HUES6 (cell line): ENCODE results near the gene LTBP2.
A peak's percentile ranks its signal among the peaks of the same experiment; 100 is the strongest.

Experiments
- H3K27ac ChIP-seq: 2 replicates; pipeline ENCODE4 v1.7.0; 2013; ENCODE audit warnings: low read depth, mild to moderate bottlenecking, low read length, inconsistent platforms
- H3K27me3 ChIP-seq: 2 replicates; pipeline ENCODE4 v1.6.1; 2013; ENCODE audit warnings: low read length; ENCODE audit not compliant: control insufficient read depth, insufficient read depth
- H3K36me3 ChIP-seq: 2 replicates; pipeline ENCODE4 v1.6.1; 2013; ENCODE audit warnings: low read length; ENCODE audit not compliant: control insufficient read depth, insufficient read depth
- H3K4me1 ChIP-seq: 2 replicates; pipeline ENCODE4 v1.6.1; 2013; ENCODE audit warnings: low read length; ENCODE audit not compliant: control insufficient read depth, insufficient read depth
- H3K4me3 ChIP-seq: 2 replicates; pipeline ENCODE4 v1.5.1; 2013; ENCODE audit warnings: low read depth, low read length
- H3K9ac ChIP-seq: one replicate; pipeline ENCODE4 v1.6.1; 2013; ENCODE audit warnings: mild to moderate bottlenecking, low read length
- H3K9me3 ChIP-seq: 2 replicates; pipeline ENCODE4 v1.6.1; 2013; ENCODE audit warnings: low read depth, low read length; ENCODE audit not compliant: control insufficient read depth, insufficient read depth

The LTBP2 gene

GRCh38 chr14:74510223-74510931 lies 101.7 kb downstream of the LTBP2 start:
- Histone ChIP-seq H3K9ac (no peak overlapping the region), H3K4me3 (peak overlapping the region; percentile 14; the same call in 1 of the 2 replicates), H3K4me1 (peaks cover 37% of the 10 kb centered on the region), H3K36me3 (no peaks in the 10 kb centered on the region), H3K27me3 (peaks cover 5% of the 10 kb centered on the region; the same call in 1 of the 2 replicates), H3K27ac (no peak overlapping the region), H3K9me3 (no peaks in the 10 kb centered on the region)

- Histone ChIP-seq H3K4me3 (no peak overlapping the region), H3K36me3 (no peaks in the 10 kb centered on the region), H3K27me3 (peaks cover 5% of the 10 kb centered on the region; the same call in 1 of the 2 replicates), H3K27ac (no peak overlapping the region), H3K4me1 (peaks cover 35% of the 10 kb centered on the region), H3K9me3 (no peaks in the 10 kb centered on the region), H3K9ac (no peak overlapping the region)
These were observed 102.3 kb downstream of the LTBP2 start for GRCh38 chr14:74509587-74510222.

GRCh38 chr14:74508844-74509428 lies 103.1 kb downstream of the LTBP2 start:
- Histone ChIP-seq H3K4me1 (peaks cover 28% of the 10 kb centered on the region), H3K27me3 (peaks cover 5% of the 10 kb centered on the region; the same call in 1 of the 2 replicates), H3K9me3 (no peaks in the 10 kb centered on the region), H3K27ac (no peak overlapping the region), H3K9ac (no peak overlapping the region), H3K36me3 (no peaks in the 10 kb centered on the region), H3K4me3 (no peak overlapping the region)

GRCh38 chr14:74508292-74508731 lies 103.7 kb downstream of the LTBP2 start:
- H3K27ac ChIP-seq, result no peak overlapping the region
- H3K4me1 ChIP-seq, result peaks cover 27% of the 10 kb centered on the region
- H3K36me3 ChIP-seq, result no peaks in the 10 kb centered on the region

GRCh38 chr14:74507840-74508239 lies 104.2 kb downstream of the LTBP2 start:
- Histone ChIP-seq H3K27me3 (peaks cover 5% of the 10 kb centered on the region; the same call in 1 of the 2 replicates), H3K36me3 (no peaks in the 10 kb centered on the region), H3K27ac (no peak overlapping the region), H3K4me3 (no peak overlapping the region), H3K9ac (no peak overlapping the region), H3K4me1 (peaks cover 27% of the 10 kb centered on the region), H3K9me3 (no peaks in the 10 kb centered on the region)

More at GRCh38 chr14:74508292-74508731, 103.7 kb downstream of the LTBP2 start:
- peaks cover 5% of the 10 kb centered on the region; the same call in 1 of the 2 replicates for H3K27me3 ChIP-seq
- no peaks in the 10 kb centered on the region for H3K9me3 ChIP-seq
- no peak overlapping the region for H3K9ac ChIP-seq
- no peak overlapping the region for H3K4me3 ChIP-seq

GRCh38 chr14:74507085-74507484 lies 105.0 kb downstream of the LTBP2 start:
- H3K27ac ChIP-seq, result no peak overlapping the region
- no peak overlapping the region for H3K4me3 ChIP-seq
- H3K27me3 ChIP-seq, result peaks cover 5% of the 10 kb centered on the region; the same call in 1 of the 2 replicates
- H3K9ac ChIP-seq, result no peak overlapping the region
- H3K4me1 ChIP-seq, result peaks cover 27% of the 10 kb centered on the region
- H3K9me3 ChIP-seq, result no peaks in the 10 kb centered on the region
- H3K36me3 ChIP-seq, result no peaks in the 10 kb centered on the region

GRCh38 chr14:74506411-74506851 lies 105.6 kb downstream of the LTBP2 start:
- no peak overlapping the region for H3K9ac ChIP-seq
- no peaks in the 10 kb centered on the region for H3K36me3 ChIP-seq
- no peak overlapping the region for H3K4me3 ChIP-seq
- peaks cover 5% of the 10 kb centered on the region; the same call in 1 of the 2 replicates for H3K27me3 ChIP-seq
- no peak overlapping the region for H3K27ac ChIP-seq
- peaks cover 28% of the 10 kb centered on the region for H3K4me1 ChIP-seq
- no peaks in the 10 kb centered on the region for H3K9me3 ChIP-seq

- Histone ChIP-seq H3K36me3 (no peaks in the 10 kb centered on the region), H3K9ac (no peak overlapping the region), H3K4me1 (peaks cover 25% of the 10 kb centered on the region), H3K27ac (no peak overlapping the region), H3K27me3 (peaks cover 5% of the 10 kb centered on the region; the same call in 1 of the 2 replicates), H3K4me3 (no peak overlapping the region), H3K9me3 (no peaks in the 10 kb centered on the region)
These were observed 106.2 kb downstream of the LTBP2 start for GRCh38 chr14:74505831-74506230.

- Histone ChIP-seq H3K4me3 (no peak overlapping the region), H3K9me3 (no peaks in the 10 kb centered on the region), H3K9ac (no peak overlapping the region), H3K27ac (no peak overlapping the region), H3K27me3 (peaks cover 5% of the 10 kb centered on the region; the same call in 1 of the 2 replicates), H3K36me3 (no peaks in the 10 kb centered on the region), H3K4me1 (peaks cover 25% of the 10 kb centered on the region)
These were observed 106.9 kb downstream of the LTBP2 start for GRCh38 chr14:74504874-74505720.

GRCh38 chr14:74504412-74504811 lies 107.6 kb downstream of the LTBP2 start:
- H3K9ac ChIP-seq, result no peak overlapping the region
- peaks cover 20% of the 10 kb centered on the region for H3K4me1 ChIP-seq
- H3K27me3 ChIP-seq, result peaks cover 5% of the 10 kb centered on the region; the same call in 1 of the 2 replicates
- H3K27ac ChIP-seq, result no peak overlapping the region
- H3K36me3 ChIP-seq, result no peaks in the 10 kb centered on the region
- no peaks in the 10 kb centered on the region for H3K9me3 ChIP-seq
- H3K4me3 ChIP-seq, result no peak overlapping the region
